ENCODE data around the gene TENM3. TPM values are rescaled to one million over a fixed set of nuclear protein-coding genes. Genes with fewer than 3 reads are reported as not detected.

TENM3 gene
- total RNA-seq, 1 experiment from 2014 or later, result 66.4 TPM

DNA sequence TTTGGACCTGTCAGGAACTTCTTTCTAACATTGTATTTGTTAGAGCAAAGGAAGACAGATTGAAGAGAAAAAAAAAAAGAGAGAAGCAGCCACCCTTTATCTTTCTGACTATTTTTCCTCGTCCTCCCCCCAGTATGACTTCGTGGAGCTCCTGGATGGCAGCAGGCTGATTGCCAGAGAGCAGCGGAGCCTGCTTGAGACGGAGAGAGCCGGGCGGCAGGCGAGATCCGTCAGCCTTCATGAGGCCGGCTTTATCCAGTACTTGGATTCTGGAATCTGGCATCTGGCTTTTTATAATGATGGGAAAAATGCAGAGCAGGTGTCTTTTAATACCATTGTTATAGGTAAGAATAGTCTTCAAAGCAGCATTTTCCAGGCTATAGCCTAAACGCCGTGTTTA is 436.3 kb downstream of the TENM3 start:
- no peak for DNase-seq (ENCODE audit: low read depth)

DNA sequence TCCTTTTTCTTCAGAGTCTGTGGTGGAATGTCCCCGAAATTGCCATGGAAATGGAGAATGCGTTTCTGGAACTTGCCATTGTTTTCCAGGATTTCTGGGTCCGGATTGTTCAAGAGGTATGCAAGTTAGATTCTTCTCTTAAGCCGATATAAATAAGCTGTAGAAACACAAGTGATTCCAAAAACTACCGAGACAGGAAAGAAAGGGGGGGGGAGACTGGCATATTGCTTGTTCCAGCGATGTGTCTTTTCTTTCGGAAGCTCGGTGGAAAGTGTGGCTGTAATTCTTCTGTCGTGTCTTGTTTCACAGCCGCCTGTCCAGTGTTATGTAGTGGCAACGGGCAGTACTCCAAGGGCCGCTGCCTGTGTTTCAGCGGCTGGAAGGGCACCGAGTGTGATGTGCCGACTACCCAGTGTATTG is 437.0 kb downstream of the TENM3 start:
- DNase-seq (ENCODE audit: low read depth), result no peak

DNA sequence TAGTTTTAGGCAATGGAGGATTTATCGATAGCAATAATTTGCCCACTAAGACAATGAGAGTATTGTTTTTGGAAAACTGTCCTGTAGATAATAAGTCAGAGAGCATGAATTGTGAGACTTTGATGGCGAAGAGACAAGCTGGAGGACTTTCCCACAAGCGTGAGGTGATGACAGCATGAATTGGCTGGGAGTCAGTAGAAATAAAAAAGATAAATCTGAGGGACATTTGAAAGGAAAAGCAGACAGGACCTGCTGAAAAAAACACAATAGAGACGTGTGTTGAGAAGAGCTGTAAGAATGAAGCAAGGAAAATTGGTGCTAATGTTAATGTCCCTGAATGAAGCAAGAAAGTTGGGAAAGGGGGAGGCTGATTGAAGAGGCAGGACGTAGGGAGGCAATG is 440.5 kb downstream of the TENM3 start:
- DNase-seq (ENCODE audit: low read depth), result no peak

DNA sequence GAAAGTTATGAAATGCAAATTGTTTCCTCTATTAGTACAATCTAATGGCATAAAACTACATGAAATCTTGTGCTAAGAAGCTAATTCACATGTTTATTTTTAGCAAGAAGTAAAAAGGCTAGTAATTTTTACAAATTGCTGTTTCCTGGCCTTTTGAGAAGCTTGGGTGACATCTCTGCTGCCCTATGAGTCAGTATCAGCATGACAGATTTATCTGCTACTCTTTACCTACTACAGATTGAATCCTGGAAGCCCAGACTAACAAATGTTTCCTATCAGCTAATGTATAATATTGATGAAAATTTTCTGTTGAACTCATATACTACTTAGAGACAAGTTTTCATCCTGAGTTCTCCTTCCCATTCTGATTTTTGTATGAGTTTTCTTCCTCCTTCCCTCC is 441.6 kb downstream of the TENM3 start:
- peak; percentile 3 for DNase-seq (ENCODE audit: low read depth)

DNA sequence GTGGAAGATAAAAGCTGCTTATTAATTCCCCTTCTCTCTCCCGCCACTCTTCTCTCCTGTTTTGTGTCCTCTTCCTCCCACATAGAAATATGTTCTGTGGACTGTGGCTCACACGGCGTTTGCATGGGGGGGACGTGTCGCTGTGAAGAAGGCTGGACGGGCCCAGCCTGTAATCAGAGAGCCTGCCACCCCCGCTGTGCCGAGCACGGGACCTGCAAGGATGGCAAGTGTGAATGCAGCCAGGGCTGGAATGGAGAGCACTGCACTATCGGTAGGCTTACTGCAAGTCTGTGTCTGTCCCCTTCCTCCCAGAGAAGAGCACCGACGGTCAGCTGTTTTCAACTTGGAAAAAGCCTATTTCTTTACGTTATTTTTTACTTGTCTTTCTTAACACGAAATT is 444.9 kb downstream of the TENM3 start:
- no peak for DNase-seq (ENCODE audit: low read depth)

DNA sequence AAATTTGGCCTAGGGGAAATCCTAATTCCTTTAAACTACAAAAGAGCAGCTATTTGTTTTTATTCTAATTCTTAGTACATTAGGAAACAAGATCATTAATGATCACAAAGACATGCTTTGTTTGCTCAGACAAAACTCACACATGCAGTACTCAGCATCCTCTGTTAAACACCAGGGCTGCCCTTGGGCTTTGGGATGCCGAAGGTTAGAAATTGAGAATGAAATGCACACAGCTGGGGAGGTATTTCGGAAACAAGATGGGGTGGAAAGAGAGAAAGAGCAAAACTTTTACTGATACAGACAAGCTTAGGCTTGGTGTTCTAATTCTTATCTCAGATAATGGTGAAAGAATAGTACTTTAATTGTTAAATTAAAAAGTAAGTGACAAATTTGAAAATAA is 451.3 kb downstream of the TENM3 start:
- no peak for DNase-seq (ENCODE audit: low read depth)

DNA sequence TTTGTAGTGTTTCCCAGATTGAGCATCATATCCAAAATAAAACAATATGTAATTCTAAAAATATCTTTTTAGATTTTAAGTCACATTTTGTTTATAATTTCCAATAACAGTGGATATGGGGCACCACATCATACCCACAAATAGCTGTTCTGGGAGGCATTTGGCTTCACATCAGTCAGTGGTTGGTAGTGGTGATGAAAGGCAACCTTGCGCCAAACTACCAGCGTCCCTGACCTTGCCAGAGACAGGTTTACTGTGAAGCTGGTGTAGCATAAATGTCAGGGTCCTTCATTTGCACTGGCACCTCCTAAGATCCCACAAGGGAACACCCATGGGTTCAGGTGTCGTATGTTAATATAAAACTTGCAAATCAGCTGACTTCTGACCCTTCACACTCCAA is 451.8 kb downstream of the TENM3 start:
- no peak for DNase-seq (ENCODE audit: low read depth)

DNA sequence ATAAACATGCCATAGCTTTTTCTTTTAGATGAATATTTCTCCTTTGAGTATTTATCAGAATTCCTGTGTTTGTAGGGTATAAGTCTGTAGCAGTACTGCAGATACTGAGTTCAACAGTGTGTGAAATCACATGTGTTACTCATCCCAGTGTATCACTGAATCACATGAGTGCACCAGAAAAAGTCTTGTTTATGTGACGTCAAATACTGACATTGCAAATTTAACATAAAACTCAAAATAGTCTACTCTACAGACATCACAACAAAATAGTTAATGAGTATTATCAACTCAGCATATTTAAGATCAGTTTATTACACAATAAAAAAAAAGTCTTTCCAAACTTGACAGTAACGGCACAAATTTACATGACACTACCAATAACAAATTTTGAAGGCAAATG is 452.6 kb downstream of the TENM3 start:
- no peak for DNase-seq (ENCODE audit: low read depth)

DNA sequence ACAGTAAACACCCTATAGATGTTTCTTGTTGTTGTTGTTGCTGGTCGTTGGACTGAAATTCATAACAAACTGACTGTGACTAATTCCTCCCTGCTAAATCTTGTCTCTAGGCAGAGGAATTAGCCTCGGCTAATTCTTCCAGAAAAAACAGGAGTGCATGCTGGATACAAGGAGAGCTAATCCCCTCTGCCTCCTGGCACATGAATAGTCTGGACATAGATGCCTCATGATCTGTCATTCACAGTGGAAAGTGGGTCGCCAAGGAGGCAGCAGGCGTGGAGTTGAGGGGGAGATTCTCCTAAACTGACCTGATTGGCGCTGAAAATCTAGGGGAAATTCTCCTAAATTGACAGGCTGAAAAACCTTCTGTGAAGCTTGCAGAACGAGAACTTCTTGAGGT is 453.9 kb downstream of the TENM3 start:
- DNase-seq (ENCODE audit: low read depth), result no peak

DNA sequence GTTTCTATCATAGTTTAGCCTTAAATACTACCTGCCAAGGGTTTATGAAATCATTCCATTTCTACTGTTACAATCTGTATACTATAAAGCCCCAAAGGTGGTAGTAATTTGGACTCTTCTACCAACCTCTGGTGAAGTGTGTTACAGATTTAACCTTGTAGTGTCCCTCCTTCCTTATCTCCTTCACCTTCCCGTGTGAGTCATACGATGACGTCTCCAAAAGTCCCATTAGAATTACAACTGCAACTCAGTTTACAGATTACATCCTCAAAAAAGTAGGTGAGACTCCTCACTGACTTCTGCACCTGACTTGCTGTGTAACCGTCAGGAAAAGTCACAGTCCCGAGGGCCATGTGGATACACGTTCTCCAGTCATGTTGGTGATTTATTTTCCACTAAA is 455.0 kb downstream of the TENM3 start:
- DNase-seq (ENCODE audit: low read depth), result peak; percentile 26

DNA sequence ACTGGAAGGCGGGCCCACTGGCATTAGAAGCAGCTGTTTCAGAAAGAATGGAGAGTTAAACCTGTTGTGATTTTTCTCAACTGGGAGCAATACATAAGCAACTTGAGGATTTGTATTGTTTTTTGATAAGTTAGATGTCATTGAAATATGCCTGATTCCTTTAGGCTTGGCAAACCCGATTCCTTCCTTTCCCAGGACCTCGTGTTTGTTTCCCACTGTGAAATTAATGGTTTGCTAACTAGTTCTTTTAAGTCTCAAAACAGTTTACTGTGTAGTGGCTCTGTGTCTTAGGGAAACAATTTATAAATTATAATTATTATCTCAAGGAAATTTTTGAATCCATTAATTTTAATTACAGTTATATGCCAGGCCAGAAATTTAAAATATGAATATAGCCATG is 456.0 kb downstream of the TENM3 start:
- DNase-seq (ENCODE audit: low read depth), result no peak

DNA sequence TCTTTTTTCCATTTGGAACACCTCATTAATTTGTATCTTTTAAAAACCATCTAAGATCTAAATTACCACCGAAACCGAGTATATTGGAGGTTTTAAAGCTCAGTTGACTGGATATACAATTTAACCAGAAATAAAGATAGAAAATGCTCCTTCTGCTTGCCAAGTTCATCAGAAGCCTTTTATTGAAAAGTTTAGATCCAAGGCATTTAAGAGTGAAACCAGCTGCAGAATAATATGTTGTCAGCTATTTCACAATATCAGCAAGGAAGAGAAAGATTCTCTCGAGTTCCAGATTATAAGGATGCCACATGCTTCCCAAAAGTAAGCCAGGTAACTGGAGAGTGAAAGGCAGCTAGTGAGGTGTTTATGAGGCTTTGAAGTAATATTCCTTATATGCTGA is 456.6 kb downstream of the TENM3 start:
- DNase-seq (ENCODE audit: low read depth), result no peak

DNA sequence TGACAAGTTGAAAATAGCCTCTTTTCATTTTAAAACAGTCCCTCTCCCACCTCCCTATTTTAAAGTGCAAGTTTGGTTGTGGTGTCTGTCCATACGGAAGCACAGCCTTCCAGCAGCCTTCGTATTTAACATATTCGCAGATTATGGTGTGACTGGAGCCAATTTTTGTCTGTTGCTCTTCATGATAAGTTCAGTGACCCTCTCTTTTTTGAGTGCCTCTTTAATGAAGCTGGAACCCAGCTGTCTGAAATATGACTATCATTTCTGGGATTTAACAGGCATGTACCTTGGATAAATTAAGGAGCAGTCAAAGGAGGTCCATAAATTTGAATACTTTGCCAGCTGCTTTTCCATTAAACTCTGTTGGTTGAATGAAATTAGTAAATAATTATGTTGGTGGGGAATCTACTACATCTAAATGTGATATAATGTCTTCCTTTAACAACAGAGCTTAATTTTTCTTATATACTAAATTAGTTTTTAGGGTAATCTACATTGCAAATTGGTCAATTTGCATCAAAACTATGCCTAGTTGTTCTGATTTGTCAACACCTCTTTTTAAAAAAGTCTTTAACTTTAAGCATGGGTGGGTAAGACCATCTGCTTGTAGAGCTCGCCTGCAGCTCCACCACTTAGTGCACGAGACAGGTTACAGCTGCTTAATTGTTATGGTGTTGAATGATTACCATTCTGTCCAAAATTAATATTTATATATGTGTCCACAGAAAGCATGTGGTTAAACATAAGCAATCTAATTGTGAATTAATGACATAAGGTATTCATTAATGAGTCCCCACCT is 457.4 kb downstream of the TENM3 start:
- DNase-seq (ENCODE audit: low read depth), result no peak

DNA sequence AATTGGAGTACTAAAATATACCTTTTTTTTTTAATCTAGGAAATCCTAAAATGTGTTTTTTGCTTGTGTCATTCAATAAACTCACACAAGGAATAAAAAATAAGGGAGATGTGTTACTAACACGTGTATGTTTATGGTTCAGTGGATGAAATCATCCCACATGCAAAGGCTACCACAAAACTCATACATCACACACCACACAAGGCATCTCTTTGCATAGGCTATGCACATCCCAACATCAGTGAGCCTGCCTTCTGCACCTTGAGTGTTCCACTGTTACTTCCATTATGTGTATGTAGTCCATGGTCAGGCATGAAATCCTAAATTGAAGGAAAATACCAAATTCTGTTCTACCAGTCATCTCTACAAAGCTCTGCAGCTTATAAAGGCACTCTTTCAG is 460.9 kb downstream of the TENM3 start:
- DNase-seq (ENCODE audit: low read depth), result no peak

DNA sequence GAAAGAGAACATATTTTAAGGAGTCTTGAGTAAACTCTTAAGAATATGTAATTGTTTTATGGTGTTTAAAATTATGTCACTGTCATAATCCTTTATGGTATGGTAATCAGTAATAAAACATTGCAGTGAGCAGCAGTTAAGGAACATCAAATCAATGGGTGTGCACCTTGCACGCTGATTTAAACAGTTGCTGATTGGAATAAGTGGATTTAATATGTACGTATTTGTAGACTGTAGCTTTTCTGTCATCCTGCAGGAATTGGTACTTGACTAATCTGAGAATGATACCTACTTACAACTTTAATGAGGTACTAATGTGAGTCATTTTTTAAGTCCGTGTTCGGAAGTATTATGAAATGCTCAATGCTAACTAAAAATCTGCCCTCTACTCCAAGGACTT is 461.7 kb downstream of the TENM3 start:
- no peak for DNase-seq (ENCODE audit: low read depth)

DNA sequence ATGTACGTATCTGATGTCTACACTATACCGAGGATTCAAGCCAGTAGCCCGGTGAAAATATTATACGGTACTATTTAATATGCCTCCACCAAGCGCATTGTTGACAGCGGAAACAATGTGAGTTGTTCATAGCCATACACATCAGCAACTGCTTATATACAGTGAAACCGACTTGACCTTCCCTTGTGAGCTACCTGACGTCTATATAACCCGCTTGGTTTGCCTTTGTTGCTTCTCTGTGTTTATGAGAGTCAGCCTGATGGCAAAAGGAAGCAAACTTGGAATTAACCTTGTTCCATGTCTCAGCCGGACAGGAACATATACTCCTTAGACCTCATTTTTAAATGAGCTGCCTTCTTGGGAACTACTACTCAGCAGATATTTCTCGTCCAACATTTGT is 462.2 kb downstream of the TENM3 start:
- no peak for DNase-seq (ENCODE audit: low read depth)

DNA sequence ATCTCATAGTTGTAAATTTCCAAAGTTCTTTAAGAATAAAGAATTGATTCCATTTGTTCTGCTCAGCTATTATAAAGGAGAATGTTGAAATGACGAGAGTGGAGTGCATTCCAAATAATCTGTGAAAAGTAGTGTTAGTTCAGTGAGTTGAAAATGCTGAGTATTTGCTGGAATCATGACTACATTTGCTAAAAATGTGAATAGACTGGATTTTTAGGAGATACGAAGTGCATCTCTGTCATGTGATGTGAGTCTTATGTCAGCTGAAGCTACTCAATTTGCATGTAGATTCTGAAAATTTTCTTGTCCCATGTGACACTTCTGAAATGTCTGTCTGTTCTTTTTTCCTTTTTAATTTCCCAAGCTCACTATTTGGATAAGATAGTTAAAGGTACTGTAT is 468.0 kb downstream of the TENM3 start:
- no peak for DNase-seq (ENCODE audit: low read depth)

DNA sequence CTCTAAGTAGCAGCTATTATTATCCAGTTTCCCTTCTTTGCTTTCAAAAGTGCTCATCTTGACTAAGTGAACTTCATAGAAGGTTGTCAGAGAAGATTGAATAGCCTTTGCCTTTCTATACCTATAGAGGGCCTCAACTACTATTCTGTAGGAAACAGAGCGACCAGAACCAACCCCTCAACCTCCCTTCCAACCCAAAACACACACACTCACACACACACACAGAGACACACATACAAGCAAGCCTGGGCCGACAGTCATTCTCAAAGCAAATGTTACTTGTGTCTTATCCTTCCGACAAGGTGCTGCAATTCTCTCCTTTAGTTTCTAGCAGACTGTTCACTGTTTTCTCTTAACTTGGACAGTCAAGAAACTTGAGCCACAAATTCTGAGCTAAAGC is 472.3 kb downstream of the TENM3 start:
- no peak for DNase-seq (ENCODE audit: low read depth)

DNA sequence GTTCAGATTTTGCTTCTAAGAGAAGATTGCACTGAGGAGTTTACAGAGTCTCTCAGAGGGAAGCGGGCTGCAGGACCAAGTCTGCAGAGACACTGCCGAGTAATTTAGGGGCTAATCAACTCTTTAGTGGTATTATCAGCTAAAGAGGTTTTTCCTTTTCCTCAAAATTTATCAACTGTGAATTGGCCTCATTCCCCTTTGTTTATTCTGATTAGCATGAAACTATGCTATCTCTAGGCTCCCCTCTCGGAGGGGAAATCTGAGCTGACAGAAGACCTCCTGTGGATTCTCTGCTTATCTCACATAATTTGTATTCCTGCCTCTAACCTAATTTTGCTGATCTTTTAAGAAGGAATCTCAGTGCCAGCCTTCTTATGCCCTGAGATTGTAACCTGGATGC is 473.0 kb downstream of the TENM3 start:
- no peak for DNase-seq (ENCODE audit: low read depth)

DNA sequence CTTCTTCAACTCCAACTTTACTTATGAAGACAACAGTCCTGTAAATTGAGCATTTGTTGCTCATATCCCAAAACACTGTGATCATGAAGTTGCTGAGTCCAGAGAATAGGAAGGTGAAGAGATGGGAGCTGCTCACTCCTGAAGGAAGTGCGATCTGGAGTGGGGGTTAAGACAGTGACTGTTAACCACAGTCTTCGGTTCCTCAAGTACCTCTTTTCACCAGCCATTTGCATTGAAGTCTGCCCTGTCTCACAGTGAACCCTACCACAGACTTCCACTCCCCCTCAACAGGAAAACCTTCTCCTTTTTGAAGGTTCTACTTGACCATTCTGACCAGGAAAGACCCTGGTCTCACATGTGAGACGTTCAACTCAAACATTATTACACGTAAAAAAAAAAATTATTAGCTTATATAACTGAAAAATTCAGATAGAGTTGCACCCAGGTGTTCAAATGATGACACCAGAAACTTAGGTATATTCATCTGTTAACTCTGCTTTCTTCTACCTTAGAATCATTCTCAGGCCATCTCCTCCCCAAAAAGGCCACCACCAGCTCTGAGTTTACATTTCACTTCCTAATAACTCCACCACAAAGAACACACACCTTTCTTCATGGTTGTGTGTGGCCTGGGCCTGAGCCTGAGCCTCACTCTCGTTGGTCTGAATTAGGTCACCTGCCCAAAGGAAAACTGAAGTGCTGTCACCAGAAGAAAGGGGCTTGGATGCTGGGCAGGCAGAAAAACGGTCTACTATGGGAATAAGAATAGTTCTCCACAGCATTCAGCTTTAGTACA is 474.8 kb downstream of the TENM3 start:
- no peak for DNase-seq (ENCODE audit: low read depth)

DNA sequence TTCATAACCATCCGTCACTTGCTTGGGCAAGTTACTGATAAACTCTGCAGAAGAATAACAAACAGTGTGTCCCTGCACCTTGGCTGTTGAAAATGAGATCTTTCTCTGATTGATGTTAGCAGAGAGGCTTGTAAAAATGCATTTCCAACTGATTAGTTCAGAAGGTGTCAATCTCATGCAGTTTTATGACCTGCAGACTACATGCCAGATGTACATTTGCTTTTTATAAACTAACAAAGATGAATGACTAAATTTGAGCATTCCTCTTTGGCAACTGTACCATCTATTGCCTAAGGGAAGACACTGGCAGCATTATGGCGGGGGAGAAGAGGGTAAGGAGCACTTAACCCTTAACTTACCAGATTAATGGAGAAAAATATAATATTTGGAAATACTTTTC is 481.2 kb downstream of the TENM3 start:
- peak; percentile 46 for DNase-seq (ENCODE audit: low read depth)

DNA sequence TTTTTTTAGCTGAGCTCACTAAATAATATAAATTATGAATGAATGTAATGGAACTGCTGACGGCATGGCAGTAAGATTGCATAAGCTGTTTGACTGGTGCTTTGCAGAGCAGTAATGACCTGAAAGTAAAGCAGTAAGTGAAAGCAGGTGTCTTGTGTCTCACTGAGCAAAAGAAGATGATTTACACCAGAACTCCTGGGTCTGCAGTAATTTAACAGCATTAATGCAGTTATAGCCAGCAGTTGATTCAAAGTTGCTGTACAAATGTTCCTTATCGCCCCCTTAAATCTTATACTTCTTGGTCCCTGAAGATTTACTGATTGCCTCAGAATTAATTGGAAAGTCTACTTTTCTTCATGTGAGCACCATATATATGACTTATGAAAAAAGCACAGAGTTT is 486.3 kb downstream of the TENM3 start:
- DNase-seq (ENCODE audit: low read depth), result no peak

DNA sequence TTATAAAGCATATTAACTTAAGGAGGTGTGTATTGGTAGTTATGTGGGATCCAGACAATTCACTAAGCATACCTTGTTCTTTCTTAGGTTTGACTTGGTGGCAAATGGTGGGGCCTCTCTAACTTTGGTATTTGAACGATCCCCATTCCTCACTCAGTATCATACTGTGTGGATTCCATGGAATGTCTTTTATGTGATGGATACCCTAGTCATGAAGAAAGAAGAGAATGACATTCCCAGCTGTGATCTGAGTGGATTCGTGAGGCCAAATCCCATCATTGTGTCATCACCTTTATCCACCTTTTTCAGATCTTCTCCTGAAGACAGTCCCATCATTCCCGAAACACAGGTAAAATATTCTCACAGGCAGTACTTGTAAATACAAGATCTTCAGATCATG is 487.6 kb downstream of the TENM3 start:
- DNase-seq (ENCODE audit: low read depth), result no peak

Data from M059J (cell line).